OCI-LY7 (cell line): ENCODE measurements around the gene CORO2B. TPM values are rescaled to one million over a fixed set of nuclear protein-coding genes. Genes with fewer than 3 reads are reported as not detected.

Experiments used
- BruUV-seq: library from RNA; stranded (reverse); fragments of 400-500 nt; replicated peaks from 2 replicates; lab custom pipeline; 2021; lab: Mats Ljungman, UMichigan
- CTCF ChIA-PET: fragments of 300-600 bp; sonication (Branson Sonifier 250); formaldehyde crosslinking; loops from one replicate; lab custom pipeline; 2022; ENCODE audit warnings: antibody characterized with exemption; ENCODE audit not compliant: unreplicated experiment; lab: Charles Lee
- POLR2A ChIA-PET: fragments of 300-600 bp; sonication (Branson Sonifier 250); formaldehyde crosslinking; loops from one replicate; lab custom pipeline; 2022; ENCODE audit warnings: antibody characterized with exemption; lab: Charles Lee
- DNase-seq: peaks from one replicate; pipeline ENCODE4 v3.0.0-alpha.2; 2015; ENCODE audit warnings: low spot score
- H2AFZ ChIP-seq: fragments of 200-600 bp; sonication (generic), shearing (Covaris generic); 2 replicates; pipeline ENCODE4 v1.6.1; 2014; ENCODE audit warnings: mild to moderate bottlenecking, antibody characterized with exemption, low read length, moderate library complexity
- H3K27ac ChIP-seq: fragments of 200-600 bp; sonication (generic); 2 replicates; pipeline ENCODE4 v1.5.1; 2014; ENCODE audit warnings: mixed run types, low read depth, mild to moderate bottlenecking, moderate library complexity, low read length, inconsistent platforms; ENCODE audit not compliant: poor library complexity, severe bottlenecking
- H3K36me3 ChIP-seq: fragments of 200-600 bp; sonication (generic); 2 replicates; pipeline ENCODE4 v1.6.1; 2014; ENCODE audit warnings: mild to moderate bottlenecking, antibody characterized with exemption, low read length, moderate library complexity, mixed read lengths; ENCODE audit not compliant: insufficient read depth
- H3K4me1 ChIP-seq: fragments of 200-600 bp; sonication (generic); 2 replicates; pipeline ENCODE4 v1.5.1; 2014; ENCODE audit warnings: mild to moderate bottlenecking, low read length; ENCODE audit not compliant: insufficient read depth, poor library complexity, severe bottlenecking
- H3K4me2 ChIP-seq: fragments of 200-600 bp; sonication (generic); 2 replicates; pipeline ENCODE4 v1.6.1; 2014; ENCODE audit warnings: mild to moderate bottlenecking, low read length
- H3K4me3 ChIP-seq: fragments of 200-600 bp; sonication (generic); 2 replicates; pipeline ENCODE4 v1.5.1; 2014; ENCODE audit warnings: mild to moderate bottlenecking, low read depth, low read length; ENCODE audit not compliant: poor library complexity, severe bottlenecking
- H3K79me2 ChIP-seq: fragments of 200-600 bp; sonication (generic); 2 replicates; pipeline ENCODE4 v1.6.1; 2016; ENCODE audit warnings: low read depth, mild to moderate bottlenecking, low read length, moderate library complexity, mixed read lengths; ENCODE audit not compliant: insufficient read depth
- H3K9me2 ChIP-seq: fragments of 200-600 bp; sonication (generic); 2 replicates; pipeline ENCODE4 v1.6.1; 2016; ENCODE audit warnings: mild to moderate bottlenecking, low read length, mixed read lengths; ENCODE audit not compliant: insufficient read depth
- H3K9me3 ChIP-seq: fragments of 200-600 bp; sonication (generic); 2 replicates; pipeline ENCODE4 v1.6.1; 2014; ENCODE audit warnings: mild to moderate bottlenecking, mixed run types, low read length, mixed read lengths
- H4K20me1 ChIP-seq: fragments of 200-600 bp; sonication (generic); 2 replicates; pipeline ENCODE4 v1.6.1; 2014; ENCODE audit warnings: mild to moderate bottlenecking, antibody characterized with exemption, low read length, moderate library complexity, mixed read lengths; ENCODE audit not compliant: insufficient read depth
- EZH2phosphoT487 ChIP-seq: fragments of 200-600 bp; sonication (generic); IDR thresholded peaks from 2 replicates; pipeline ENCODE4 v1.6.1; 2018; ENCODE audit warnings: low read depth, borderline replicate concordance, mild to moderate bottlenecking, mixed run types, antibody characterized with exemption, low read length, moderate library complexity, mixed read lengths
- intact Hi-C: fragments of 100-400 bp; cut with micrococcal nuclease; formaldehyde crosslinking; loops from one replicate; pipeline ENCODE4 v1.10.0; 2022; ENCODE audit not compliant: unreplicated experiment
- total RNA-seq, 2 experiments: library from RNA; depleted of rRNA in 1 of 2; stranded (reverse); fragments of >200 nt in 1 of 2; shearing (Covaris generic) in 1 of 2; gene quantifications; 2 replicates each; pipeline ENCODE4 v1.2.3, GENCODE V29; 2014 to 2022
- TF ChIP-seq, protein P1 (sequence below): fragments of 200-600 bp; sonication (generic); conservative IDR thresholded peaks from 2 replicates; pipeline ENCODE4 v1.5.1; 2014; ENCODE audit warnings: mild to moderate bottlenecking, antibody characterized with exemption, low read length, moderate library complexity, mixed read lengths

Gene CORO2B
- total RNA-seq, 2 experiments from 2014 or later = 7.4 to 12.5 TPM

DNA sequence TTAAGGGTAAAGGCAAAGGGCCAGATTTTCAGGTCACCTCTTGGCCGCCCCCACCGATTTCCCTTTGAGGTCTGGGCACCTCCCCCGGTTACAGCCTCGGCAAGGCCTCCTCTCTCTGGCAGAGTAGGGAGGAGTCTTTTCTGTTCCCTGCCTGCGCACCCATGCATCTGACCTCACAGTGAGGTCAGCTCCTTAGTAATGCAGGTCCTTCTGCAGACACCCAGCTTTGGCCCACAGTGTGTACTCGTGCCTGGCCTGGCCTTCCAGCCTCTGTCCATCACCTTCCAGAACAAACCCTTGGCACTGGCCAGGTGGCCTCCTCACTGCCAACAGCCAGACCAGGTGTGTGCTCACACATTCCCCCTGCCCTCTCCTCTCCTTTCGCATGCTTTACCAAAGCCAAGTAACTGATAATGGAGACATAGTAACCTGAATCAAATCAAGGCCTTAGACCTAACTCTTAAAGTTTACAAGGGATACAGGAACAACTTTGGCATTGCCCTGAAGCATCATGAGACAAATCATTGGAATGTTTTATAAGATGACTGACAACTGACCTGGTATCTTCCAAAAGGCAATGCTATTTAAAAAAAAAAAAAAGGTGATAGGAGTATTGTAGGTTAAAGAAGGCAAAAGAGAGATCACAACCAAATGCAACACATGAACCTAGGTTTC is 61.3 kb downstream of the CORO2B start:
- Histone ChIP-seq H3K36me3 (0 out of 2 replicates have a peak, but pooled peaks cover under 1% of the 10 kb centered on the region), H3K4me1 (peaks cover 84% of the 10 kb centered on the region), H3K9me3 (no peaks in the 10 kb centered on the region), H2AFZ (no peak overlapping the region), H3K4me3 (no peak overlapping the region), H3K79me2 (peaks cover 18% of the 10 kb centered on the region; the same call in 1 of the 2 replicates), H4K20me1 (no peaks in the 10 kb centered on the region), H3K4me2 (no peak overlapping the region), H3K27ac (peak overlapping the region; percentile 7), H3K9me2 (no peaks in the 10 kb centered on the region)
- ChIA-PET CTCF (no interaction called here), POLR2A (interaction anchor here (0.7 to 0.9 kb wide), 2 partner anchors 24 to 34 kb away, joined by 3 read pairs; no protein-coding TSS in a partner anchor)
- DNase-seq = no peak
- no TSS peak for BruUV-seq
- intact Hi-C loops = no loop called here
- TF ChIP-seq, protein P1, sequence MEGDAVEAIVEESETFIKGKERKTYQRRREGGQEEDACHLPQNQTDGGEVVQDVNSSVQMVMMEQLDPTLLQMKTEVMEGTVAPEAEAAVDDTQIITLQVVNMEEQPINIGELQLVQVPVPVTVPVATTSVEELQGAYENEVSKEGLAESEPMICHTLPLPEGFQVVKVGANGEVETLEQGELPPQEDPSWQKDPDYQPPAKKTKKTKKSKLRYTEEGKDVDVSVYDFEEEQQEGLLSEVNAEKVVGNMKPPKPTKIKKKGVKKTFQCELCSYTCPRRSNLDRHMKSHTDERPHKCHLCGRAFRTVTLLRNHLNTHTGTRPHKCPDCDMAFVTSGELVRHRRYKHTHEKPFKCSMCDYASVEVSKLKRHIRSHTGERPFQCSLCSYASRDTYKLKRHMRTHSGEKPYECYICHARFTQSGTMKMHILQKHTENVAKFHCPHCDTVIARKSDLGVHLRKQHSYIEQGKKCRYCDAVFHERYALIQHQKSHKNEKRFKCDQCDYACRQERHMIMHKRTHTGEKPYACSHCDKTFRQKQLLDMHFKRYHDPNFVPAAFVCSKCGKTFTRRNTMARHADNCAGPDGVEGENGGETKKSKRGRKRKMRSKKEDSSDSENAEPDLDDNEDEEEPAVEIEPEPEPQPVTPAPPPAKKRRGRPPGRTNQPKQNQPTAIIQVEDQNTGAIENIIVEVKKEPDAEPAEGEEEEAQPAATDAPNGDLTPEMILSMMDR = no peak

DNA sequence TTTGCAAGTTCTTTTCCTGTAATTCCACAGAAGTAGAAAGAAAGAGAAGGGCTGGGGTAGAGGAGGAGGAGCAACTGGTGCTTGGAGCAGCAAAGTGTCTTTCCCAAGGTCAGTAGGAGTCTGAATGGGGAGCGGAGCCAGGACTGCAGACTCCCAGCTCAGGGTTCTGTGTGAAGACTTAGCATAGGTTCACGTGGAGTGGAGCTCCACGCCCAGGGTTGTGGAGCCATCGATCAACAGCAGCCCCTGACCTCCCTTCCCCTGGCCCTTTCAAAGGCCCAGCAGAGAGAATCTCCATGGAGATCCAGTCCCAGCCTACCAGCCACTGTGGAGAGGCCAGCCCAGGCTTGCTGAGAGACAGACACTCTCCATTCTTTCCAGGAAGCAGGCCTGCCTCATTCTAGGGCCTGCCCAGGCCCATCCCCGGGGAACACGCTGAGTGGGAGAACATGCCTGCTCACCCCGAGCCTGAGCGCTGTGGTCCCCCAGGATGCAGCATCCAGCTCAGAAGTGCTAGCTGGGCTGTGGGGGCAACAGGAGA is 62.1 kb downstream of the CORO2B start:
- no peak for DNase-seq
- no peaks in the 10 kb centered on the region for H3K9me2 ChIP-seq
- H3K9me3 ChIP-seq = no peaks in the 10 kb centered on the region
- CTCF ChIA-PET = no interaction called here
- peaks cover 84% of the 10 kb centered on the region for H3K4me1 ChIP-seq
- no peak overlapping the region for H2AFZ ChIP-seq
- POLR2A ChIA-PET = interaction anchor here (0.7 to 0.9 kb wide), 2 partner anchors 23 to 33 kb away, joined by 3 read pairs; no protein-coding TSS in a partner anchor
- intact Hi-C loops = no loop called here
- peaks cover 13% of the 10 kb centered on the region; the same call in 1 of the 2 replicates for H3K79me2 ChIP-seq
- no peak overlapping the region for H3K4me3 ChIP-seq
- no peak overlapping the region for H3K27ac ChIP-seq
- no peak overlapping the region for H3K4me2 ChIP-seq
- peaks cover 6% of the 10 kb centered on the region; the same call in 1 of the 2 replicates for H3K36me3 ChIP-seq
- H4K20me1 ChIP-seq = no peaks in the 10 kb centered on the region
- TF ChIP-seq, protein P1 = no peak
- no peak for TF ChIP-seq EZH2phosphoT487
- no TSS peak for BruUV-seq

DNA sequence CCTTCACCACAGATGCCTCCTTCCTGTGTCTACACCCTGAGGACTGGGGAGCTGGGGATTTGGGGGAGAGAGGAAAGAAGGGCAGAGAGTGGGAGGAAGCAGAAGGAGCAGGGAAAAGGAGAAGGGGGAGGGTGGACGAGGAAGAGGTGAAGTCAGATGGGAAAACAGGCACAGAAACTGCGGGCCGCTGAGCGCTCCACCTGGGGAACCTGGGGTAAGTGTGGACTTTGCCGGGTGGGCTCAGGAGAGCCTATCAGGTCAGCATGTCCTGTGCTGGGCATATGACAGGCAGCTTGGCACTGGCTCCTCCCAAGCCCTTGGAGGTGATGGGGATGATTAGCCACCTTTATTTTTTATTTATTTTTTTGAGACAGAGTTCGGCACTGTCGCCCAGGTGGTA is 62.6 kb downstream of the CORO2B start:
- peaks cover 8% of the 10 kb centered on the region; the same call in 1 of the 2 replicates for H3K79me2 ChIP-seq
- H3K9me2 ChIP-seq = no peaks in the 10 kb centered on the region
- no peak overlapping the region for H3K4me3 ChIP-seq
- CTCF ChIA-PET = interaction anchor here (1.4 kb wide), 1 partner anchor 10 kb away, joined by 3 read pairs; no protein-coding TSS in a partner anchor
- H3K4me2 ChIP-seq = no peak overlapping the region
- peaks cover 11% of the 10 kb centered on the region; the same call in 1 of the 2 replicates for H3K36me3 ChIP-seq
- peaks cover 84% of the 10 kb centered on the region for H3K4me1 ChIP-seq
- POLR2A ChIA-PET = interaction anchor here (0.6 kb wide), 1 partner anchor 16 kb away, joined by 3 read pairs; no protein-coding TSS in a partner anchor
- no peaks in the 10 kb centered on the region for H3K9me3 ChIP-seq
- no peak for DNase-seq
- intact Hi-C loops = no loop called here
- H2AFZ ChIP-seq = no peak overlapping the region
- H4K20me1 ChIP-seq = no peaks in the 10 kb centered on the region
- no peak overlapping the region for H3K27ac ChIP-seq
- no TSS peak for BruUV-seq
- TF ChIP-seq EZH2phosphoT487 = no peak
- TF ChIP-seq, protein P1 = no peak
